Natural killer cell (primary cell): ENCODE data around the gene PSMD14. TPM values are rescaled to one million over a fixed set of nuclear protein-coding genes. Genes with fewer than 3 reads are reported as not detected.
A peak's percentile ranks its signal among the peaks of the same experiment; 100 is the strongest.

ENCODE experiments used
- ATAC-seq, 3 donors: fragments of 150-1000 bp in 2 of 3; fragments of 200-7000 bp in 1 of 3; cut with Tn5 transposase; 1 replicate in 1 of 3; 2 replicates in 2 of 3; pipeline ENCODE4 v1.10.0; 2021; ENCODE audit warnings: mild to moderate bottlenecking in 2 of 3, moderate library complexity in 2 of 3
- DNase-seq, 2 donors: peaks; one replicate each; pipeline versions ENCODE4 v3.0.0 to v3.0.0-alpha.2; 2013 to 2021; ENCODE audit warnings: mixed read lengths in 1 of 2
- H3K27ac ChIP-seq: one replicate; pipeline ENCODE4 v1.5.1; 2013; ENCODE audit warnings: mild to moderate bottlenecking, low read length
- H3K27me3 ChIP-seq: one replicate; pipeline ENCODE4 v1.6.1; 2013; ENCODE audit warnings: low read length; ENCODE audit not compliant: control insufficient read depth, insufficient read depth
- H3K36me3 ChIP-seq: one replicate; pipeline ENCODE4 v1.6.1; 2013; ENCODE audit warnings: low read length; ENCODE audit not compliant: control insufficient read depth, insufficient read depth
- H3K4me1 ChIP-seq: one replicate; pipeline ENCODE4 v1.6.1; 2013; ENCODE audit warnings: low read length; ENCODE audit not compliant: control insufficient read depth, insufficient read depth
- H3K4me3 ChIP-seq: one replicate; pipeline ENCODE4 v1.5.1; 2013; ENCODE audit warnings: low read length
- H3K9me3 ChIP-seq: one replicate; pipeline ENCODE4 v1.6.1; 2013; ENCODE audit warnings: low read length; ENCODE audit not compliant: control insufficient read depth, insufficient read depth
- H3K27ac Mint-ChIP-seq, 2 donors: one replicate each; pipeline ENCODE4 v1.8.0; 2022; ENCODE audit warnings: mild to moderate bottlenecking in 2 of 2, mixed read lengths in 2 of 2, moderate library complexity in 1 of 2
- H3K27me3 Mint-ChIP-seq, 2 donors: one replicate each; pipeline ENCODE4 v1.8.0; 2022; ENCODE audit warnings: low read depth in 2 of 2, mixed read lengths in 2 of 2
- H3K36me3 Mint-ChIP-seq: one replicate; pipeline ENCODE4 v1.8.0; 2022; ENCODE audit warnings: mixed read lengths
- H3K4me1 Mint-ChIP-seq, 2 donors: one replicate each; pipeline ENCODE4 v1.8.0; 2022; ENCODE audit warnings: mixed read lengths in 2 of 2
- H3K4me3 Mint-ChIP-seq: one replicate; pipeline ENCODE4 v1.8.0; 2022; ENCODE audit warnings: mild to moderate bottlenecking, moderate library complexity, mixed read lengths
- H3K9me3 Mint-ChIP-seq, 2 donors: one replicate each; pipeline ENCODE4 v1.8.0; 2022; ENCODE audit warnings: mixed read lengths in 2 of 2
- CTCF ChIP-seq: fragments of 200-600 bp; IDR thresholded peaks from one replicate; pipeline ENCODE4 v1.8.0; 2022; ENCODE audit warnings: antibody characterized with exemption
- WGBS: methylation state at CpG from one replicate; pipeline ENCODE4 v1.1.7; 2013; ENCODE audit warnings: missing lambda C conversion rate; ENCODE audit not compliant: insufficient coverage; 5-methylcytosine and 5-hydroxymethylcytosine counted together
- intact Hi-C: fragments of 100-400 bp; cut with micrococcal nuclease; formaldehyde crosslinking; loops from one replicate; pipeline ENCODE4 v1.14.2; 2022
- total RNA-seq, 4 donors: library from RNA; stranded (reverse); fragments of 120-200 nt in 1 of 4; gene quantifications; one replicate each; pipeline versions ENCODE4 v1.2.3 to v1.2.4, GENCODE V29; 2013 to 2022

Gene PSMD14
- total RNA-seq, 3 donors from 2014 or later (not counting 1 experiment from before 2014, with no cell fraction given), result 34.2 to 40.9 (median 36.2) TPM

- ATAC-seq (no peak), DNase-seq (no peak)
- no peaks in the 10 kb centered on the region for H3K9me3 ChIP-seq
- H3K36me3 ChIP-seq, result no peaks in the 10 kb centered on the region
- Mint-ChIP-seq H3K27me3 (peaks cover 72 to 87% of the 10 kb centered on the region in 2 donors), H3K27ac (no peak overlapping the region), H3K4me3 (peak overlapping the region; percentile 13), H3K9me3 (no peaks in the 10 kb centered on the region), H3K4me1 (peaks cover 32 to 46% of the 10 kb centered on the region in 2 donors), H3K36me3 (peaks cover 7% of the 10 kb centered on the region)
- no peak overlapping the region for H3K27ac ChIP-seq
- peaks cover 71% of the 10 kb centered on the region for H3K27me3 ChIP-seq
- no peak overlapping the region for H3K4me3 ChIP-seq
- H3K4me1 ChIP-seq, result peaks cover 47% of the 10 kb centered on the region
- WGBS, result 4% methylated on average over 46 of the region's 49 CpGs
- intact Hi-C loops, result no loop called here
- TF ChIP-seq CTCF, result no peak
Observed at GRCh38 chr2:161418715-161419637, 110.8 kb downstream of the PSMD14 start.

DNA sequence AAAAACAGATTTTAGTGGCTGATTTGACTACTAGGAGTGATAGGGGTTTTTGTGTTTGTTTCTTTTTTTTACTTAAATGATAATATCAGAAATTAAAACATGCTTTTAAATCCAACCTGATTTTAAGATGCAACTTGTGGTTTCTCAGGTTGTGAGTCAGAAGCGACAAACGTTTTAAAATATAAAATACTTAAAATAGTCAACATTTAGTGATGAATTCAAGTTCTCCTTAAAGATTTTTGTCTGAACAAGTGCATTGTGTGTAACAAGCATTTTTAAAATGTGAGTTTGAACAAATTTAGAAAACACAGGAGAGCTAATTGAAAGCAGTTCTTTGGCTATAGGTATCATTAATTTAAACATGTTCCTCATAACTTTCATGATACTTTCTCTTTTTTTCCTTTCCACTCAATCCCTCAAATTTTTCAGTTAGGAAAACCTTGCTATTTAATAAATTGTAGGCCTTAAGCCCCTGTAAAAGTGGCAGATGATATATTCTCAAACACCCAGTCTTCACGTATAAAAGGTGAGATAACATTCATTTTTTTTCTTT, 111.5 kb downstream of the PSMD14 start:
- DNase-seq (no peak), ATAC-seq (no peak)
- H3K9me3 ChIP-seq, result no peaks in the 10 kb centered on the region
- TF ChIP-seq CTCF, result no peak
- Mint-ChIP-seq H3K4me3 (no peak overlapping the region), H3K36me3 (peaks cover 11% of the 10 kb centered on the region), H3K27ac (no peak overlapping the region), H3K27me3 (peaks cover 78 to 92% of the 10 kb centered on the region in 2 donors), H3K4me1 (peaks cover 38 to 53% of the 10 kb centered on the region in 2 donors), H3K9me3 (no peaks in the 10 kb centered on the region)
- H3K36me3 ChIP-seq, result no peaks in the 10 kb centered on the region
- intact Hi-C loops, result no loop called here
- peaks cover 74% of the 10 kb centered on the region for H3K27me3 ChIP-seq
- WGBS, result 88% methylated on average over 1 of the region's 3 CpGs
- no peak overlapping the region for H3K27ac ChIP-seq
- H3K4me1 ChIP-seq, result peaks cover 46% of the 10 kb centered on the region
- H3K4me3 ChIP-seq, result no peak overlapping the region

DNA sequence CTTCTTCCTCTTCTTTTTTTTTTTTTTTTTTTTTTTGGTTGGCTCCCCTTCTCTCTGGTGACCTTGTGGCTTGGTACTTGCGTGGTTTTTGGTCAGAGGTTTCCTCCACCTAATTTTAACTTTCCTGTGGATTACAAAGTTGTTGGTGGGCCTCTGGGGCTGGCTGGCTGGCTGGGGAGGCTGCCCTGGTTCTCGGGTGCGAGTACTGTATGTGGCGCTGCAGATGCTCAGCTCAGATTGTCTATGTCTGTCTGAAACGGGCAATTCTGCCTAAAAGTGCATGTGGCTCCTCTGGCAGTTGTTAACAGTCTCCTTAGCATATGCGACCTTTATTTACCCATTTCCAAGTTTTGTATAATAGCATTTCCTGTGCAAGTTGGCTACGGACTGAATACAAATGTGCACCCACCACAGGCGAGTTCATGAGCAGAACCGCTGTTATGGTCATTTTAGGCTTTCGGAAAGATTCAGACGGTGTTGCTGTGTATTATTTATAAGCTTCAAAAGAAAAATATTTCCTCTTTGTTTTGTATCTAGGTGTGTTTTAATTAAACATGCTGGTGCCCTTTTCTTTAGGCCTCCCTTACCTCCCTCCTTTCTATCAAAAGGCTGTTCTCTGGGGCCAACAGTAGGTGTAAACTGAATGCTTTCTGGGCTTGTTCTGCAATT, 112.3 kb downstream of the PSMD14 start:
- ATAC-seq, result no peak

More for the DNA sequence above, 112.3 kb downstream of the PSMD14 start:
- WGBS, result 24% methylated on average over 10 of the region's 11 CpGs
- Mint-ChIP-seq H3K9me3 (no peaks in the 10 kb centered on the region), H3K27ac (no peak overlapping the region), H3K4me1 (peaks cover 33 to 48% of the 10 kb centered on the region in 2 donors), H3K4me3 (no peak overlapping the region), H3K36me3 (peaks cover 15% of the 10 kb centered on the region), H3K27me3 (peaks cover 76 to 92% of the 10 kb centered on the region in 2 donors)
- H3K36me3 ChIP-seq, result no peaks in the 10 kb centered on the region
- TF ChIP-seq CTCF, result no peak
- peaks cover 38% of the 10 kb centered on the region for H3K4me1 ChIP-seq
- DNase-seq, result no peak
- intact Hi-C loops, result no loop called here
- H3K27me3 ChIP-seq, result peaks cover 76% of the 10 kb centered on the region
- H3K9me3 ChIP-seq, result no peaks in the 10 kb centered on the region
- no peak overlapping the region for H3K4me3 ChIP-seq
- no peak overlapping the region for H3K27ac ChIP-seq
